CD4-positive, alpha-beta T cell treated with Interleukin-17A for 1 hour (primary cell): ENCODE results near the gene METAP1D.

Source experiments
- DNase-seq: peaks from one replicate; pipeline ENCODE4 v3.0.0-alpha.2; 2020

METAP1D gene

GRCh38 chr2:172082105-172082943 lies 82.6 kb downstream of the METAP1D start:
- DNase-seq = peak; percentile 9

DNA sequence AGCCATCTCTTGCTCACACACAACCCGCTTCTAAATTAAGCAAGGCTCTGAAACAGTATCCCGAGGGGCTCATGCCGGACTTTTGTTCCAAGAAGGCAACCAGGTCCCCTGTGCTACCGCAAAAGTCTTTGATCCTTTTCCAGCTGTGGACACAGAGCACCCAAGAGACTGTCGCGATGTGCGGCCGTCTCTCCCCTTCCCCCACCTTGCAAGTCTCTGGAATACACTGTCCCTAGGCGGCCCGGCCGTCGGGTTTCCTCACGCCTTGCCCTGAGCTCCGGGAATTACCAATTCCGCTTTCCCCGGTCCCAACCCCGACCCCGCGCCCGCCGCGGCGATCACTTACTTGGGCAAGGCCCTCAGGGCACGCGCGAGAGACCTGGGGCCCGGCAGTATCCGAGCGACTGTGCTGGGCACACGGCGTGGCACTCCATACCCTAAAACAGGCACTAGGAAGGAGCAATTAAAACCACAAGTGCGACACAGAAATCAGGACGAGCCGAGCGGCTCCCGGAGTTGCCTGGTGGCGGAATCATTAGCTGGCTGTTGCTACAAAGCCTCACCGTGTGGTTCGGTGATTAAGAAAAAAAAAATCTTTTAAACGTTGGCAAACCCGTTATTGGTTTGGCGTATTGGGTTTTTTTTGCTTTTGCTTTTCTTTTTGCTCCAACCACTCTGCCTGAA lies 83.3 kb downstream of the METAP1D start:
- peak; percentile 9 for DNase-seq

- DNase-seq = peak; percentile 14
Observed at GRCh38 chr2:172083628-172084394, 84.1 kb downstream of the METAP1D start.

GRCh38 chr2:172084395-172084644 lies 84.6 kb downstream of the METAP1D start:
- no peak for DNase-seq

GRCh38 chr2:172084645-172085459 lies 85.1 kb downstream of the METAP1D start:
- DNase-seq = peak; percentile 63

GRCh38 chr2:172085460-172086159 lies 85.9 kb downstream of the METAP1D start, which contains the start of gene DLX1:
Gene DLX1 (plus strand): TSS chr2:172085507. CDS start chr2:172085678, 171 bp downstream.
- peak; percentile 13 for DNase-seq

DNA sequence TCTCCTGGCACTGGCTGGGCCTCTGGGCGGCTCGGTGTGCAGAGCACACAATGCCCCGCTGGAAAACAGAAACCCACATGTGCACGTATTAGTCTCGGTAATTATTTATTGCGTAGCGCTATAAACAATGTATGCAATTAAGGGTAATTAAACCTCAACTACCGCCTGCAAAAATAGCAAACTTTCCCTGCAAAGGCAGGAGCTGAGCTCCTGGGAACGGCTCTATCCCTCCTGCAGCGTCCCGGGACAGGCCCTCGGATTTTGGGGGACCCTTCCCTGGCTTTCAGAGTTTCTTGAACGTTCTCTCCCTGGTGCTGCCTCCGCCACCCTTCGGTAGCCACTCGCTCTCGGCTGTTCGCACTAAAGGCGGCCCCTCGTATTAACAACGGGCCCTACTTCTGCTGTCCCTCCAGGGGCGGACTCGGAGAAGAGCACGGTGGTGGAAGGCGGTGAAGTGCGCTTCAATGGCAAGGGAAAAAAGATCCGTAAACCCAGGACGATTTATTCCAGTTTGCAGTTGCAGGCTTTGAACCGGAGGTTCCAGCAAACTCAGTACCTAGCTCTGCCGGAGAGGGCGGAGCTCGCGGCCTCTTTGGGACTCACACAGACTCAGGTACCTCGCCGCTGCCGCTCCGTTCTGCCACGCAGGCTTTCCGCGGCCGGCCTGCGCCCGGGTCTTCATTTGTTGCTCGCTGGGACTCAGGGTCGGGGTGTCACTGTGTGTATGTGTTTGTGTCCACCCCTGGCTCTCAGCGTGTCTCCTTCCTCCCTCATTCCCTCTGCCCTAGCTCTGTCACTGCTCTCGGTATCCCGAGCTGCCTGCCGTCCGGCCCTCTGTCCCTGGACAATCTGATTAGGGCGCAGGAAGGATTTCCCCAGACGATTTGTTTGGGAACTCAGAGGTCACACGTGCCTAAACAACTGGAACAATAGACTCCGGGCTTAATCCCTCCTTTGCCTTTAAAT lies 86.8 kb downstream of the METAP1D start:
- peak; percentile 69 for DNase-seq

GRCh38 chr2:172087207-172087779 lies 87.5 kb downstream of the METAP1D start:
- DNase-seq = peak; percentile 2

- peak; percentile 19 for DNase-seq
Observed at GRCh38 chr2:172087780-172088244, 88.1 kb downstream of the METAP1D start.

GRCh38 chr2:172088245-172089004 lies 88.7 kb downstream of the METAP1D start:
- peak; percentile 5 for DNase-seq

- peak; percentile 13 for DNase-seq
Observed at GRCh38 chr2:172089005-172089504, 89.3 kb downstream of the METAP1D start.

- DNase-seq = no peak
Observed at GRCh38 chr2:172089633-172090032, 89.9 kb downstream of the METAP1D start.

- DNase-seq = peak; percentile 14
Observed at GRCh38 chr2:172090044-172090961, 90.5 kb downstream of the METAP1D start.

- DNase-seq = peak; percentile 15
Observed at GRCh38 chr2:172091000-172091641, 91.4 kb downstream of the METAP1D start.

DNA sequence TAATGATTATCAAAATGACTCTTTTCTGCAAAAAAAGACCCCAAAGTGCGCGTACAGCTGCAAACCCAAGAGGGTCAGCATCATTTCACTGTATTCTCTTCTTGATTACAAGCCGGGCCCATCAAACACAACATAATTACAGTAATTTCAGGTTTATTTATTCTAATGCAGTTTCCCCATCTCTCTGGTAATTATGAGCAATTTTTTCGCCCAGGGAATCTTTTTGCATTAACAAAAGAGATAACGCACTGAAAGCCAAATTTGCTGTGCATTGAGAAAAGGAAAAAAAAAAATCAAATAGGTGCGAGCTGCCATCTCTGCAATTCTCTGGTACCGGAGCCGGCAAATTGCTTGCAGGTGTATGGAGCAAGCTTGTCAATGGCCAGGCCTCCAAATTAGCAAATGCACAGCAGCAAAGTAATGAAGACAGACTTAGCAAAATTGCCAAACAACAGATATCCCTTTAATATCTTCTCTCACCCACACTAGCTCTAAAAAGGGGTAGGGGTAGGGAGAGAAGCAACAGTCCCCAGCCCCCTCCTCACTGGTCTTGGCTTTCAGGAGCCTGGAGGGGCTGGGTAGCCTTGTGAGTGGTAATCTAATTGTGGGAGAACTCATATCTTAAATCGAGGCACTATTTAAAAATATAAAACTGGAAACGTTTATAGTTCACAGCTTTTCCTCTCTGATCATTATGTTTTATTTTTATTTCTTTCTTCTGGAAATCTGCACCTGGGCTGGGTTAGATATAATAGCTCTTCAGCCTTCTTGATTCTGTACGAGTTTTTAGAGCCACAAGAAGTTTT lies 92.2 kb downstream of the METAP1D start:
- DNase-seq = no peak

- no peak for DNase-seq
Observed at GRCh38 chr2:172092716-172093415, 93.1 kb downstream of the METAP1D start.
